Endodermal cell (in vitro differentiated cells): ENCODE results near the gene TCEAL3. TPM values are rescaled to one million over a fixed set of nuclear protein-coding genes. Genes with fewer than 3 reads are reported as not detected.
"Not testable (repeated sequence)": the region's sequence is repeated elsewhere in the genome, so short reads cannot be mapped to it uniquely, and the experiment has no call there.

Experiments used
- DNase-seq: peaks from one replicate; pipeline ENCODE4 v3.0.0-alpha.2; 2017
- H3K27ac ChIP-seq: 2 replicates; pipeline ENCODE4 v1.5.1; 2013; ENCODE audit warnings: mild to moderate bottlenecking, low read depth, low read length, moderate library complexity
- H3K27me3 ChIP-seq: 2 replicates; pipeline ENCODE4 v1.6.1; 2013; ENCODE audit warnings: mild to moderate bottlenecking, low read length, moderate library complexity; ENCODE audit not compliant: insufficient read depth, control insufficient read depth, poor library complexity, severe bottlenecking
- H3K36me3 ChIP-seq: 2 replicates; pipeline ENCODE4 v1.7.0; 2013; ENCODE audit warnings: mild to moderate bottlenecking, low read length, moderate library complexity; ENCODE audit not compliant: control insufficient read depth, insufficient read depth
- H3K4me1 ChIP-seq: one replicate; pipeline ENCODE4 v1.7.0; 2013; ENCODE audit warnings: low read length; ENCODE audit not compliant: control insufficient read depth, insufficient read depth
- H3K4me3 ChIP-seq: 2 replicates; pipeline ENCODE4 v1.5.1; 2013; ENCODE audit warnings: mild to moderate bottlenecking, low read length, moderate library complexity
- H3K9ac ChIP-seq: 2 replicates; pipeline ENCODE4 v1.6.1; 2013; ENCODE audit warnings: mild to moderate bottlenecking, low read length, moderate library complexity; ENCODE audit not compliant: poor library complexity, severe bottlenecking; ENCODE audit errors: extremely low read depth
- H3K9me3 ChIP-seq: 2 replicates; pipeline ENCODE4 v1.6.1; 2013; ENCODE audit warnings: mild to moderate bottlenecking, low read length, moderate library complexity; ENCODE audit not compliant: control insufficient read depth
- H3K27ac Mint-ChIP-seq: 2 replicates; pipeline ENCODE4 v1.8.0; 2020; ENCODE audit warnings: mixed read lengths
- H3K27me3 Mint-ChIP-seq: 2 replicates; pipeline ENCODE4 v1.8.0; 2021; ENCODE audit warnings: mild to moderate bottlenecking, mixed read lengths; ENCODE audit not compliant: insufficient read depth
- H3K36me3 Mint-ChIP-seq: 2 replicates; pipeline ENCODE4 v1.8.0; 2020; ENCODE audit warnings: low read depth, mixed read lengths
- H3K4me1 Mint-ChIP-seq: 2 replicates; pipeline ENCODE4 v1.8.0; 2020; ENCODE audit warnings: mixed read lengths
- H3K4me3 Mint-ChIP-seq: 2 replicates; pipeline ENCODE4 v1.8.0; 2020; ENCODE audit warnings: mild to moderate bottlenecking, moderate library complexity, mixed read lengths
- H3K9me3 Mint-ChIP-seq: 2 replicates; pipeline ENCODE4 v1.8.0; 2020; ENCODE audit warnings: mild to moderate bottlenecking, mixed read lengths
- WGBS, 2 experiments: methylation state at CpG; one replicate each; pipeline versions ENCODE4 v1.1.5 to v1.1.7; 2013; ENCODE audit warnings: missing lambda C conversion rate in 2 of 2, mixed read lengths in 1 of 2; ENCODE audit not compliant: insufficient coverage in 1 of 2, insufficient read length in 1 of 2; 5-methylcytosine and 5-hydroxymethylcytosine counted together
- total RNA-seq, 2 donors: library from RNA; stranded (reverse); fragmentation: NEBNext Ultra II Directional in 1 of 2; extraction: Animal tissue kit (Norgen Biotek cat#: 25700) in 1 of 2; gene quantifications; 2 replicates in 1 of 2; 3 replicates in 1 of 2; pipeline ENCODE4 v1.2.1, GENCODE V29; 2021
- TF ChIP-seq, protein P1 (sequence below): fragments of 200-600 bp; sonication (generic); conservative IDR thresholded peaks from 2 replicates; pipeline ENCODE4 v1.5.0; 2021; ENCODE audit warnings: antibody characterized with exemption, mild to moderate bottlenecking

Gene TCEAL3
- total RNA-seq, 2 donors from 2014 or later, result 9.2 to 11.0 TPM

DNA sequence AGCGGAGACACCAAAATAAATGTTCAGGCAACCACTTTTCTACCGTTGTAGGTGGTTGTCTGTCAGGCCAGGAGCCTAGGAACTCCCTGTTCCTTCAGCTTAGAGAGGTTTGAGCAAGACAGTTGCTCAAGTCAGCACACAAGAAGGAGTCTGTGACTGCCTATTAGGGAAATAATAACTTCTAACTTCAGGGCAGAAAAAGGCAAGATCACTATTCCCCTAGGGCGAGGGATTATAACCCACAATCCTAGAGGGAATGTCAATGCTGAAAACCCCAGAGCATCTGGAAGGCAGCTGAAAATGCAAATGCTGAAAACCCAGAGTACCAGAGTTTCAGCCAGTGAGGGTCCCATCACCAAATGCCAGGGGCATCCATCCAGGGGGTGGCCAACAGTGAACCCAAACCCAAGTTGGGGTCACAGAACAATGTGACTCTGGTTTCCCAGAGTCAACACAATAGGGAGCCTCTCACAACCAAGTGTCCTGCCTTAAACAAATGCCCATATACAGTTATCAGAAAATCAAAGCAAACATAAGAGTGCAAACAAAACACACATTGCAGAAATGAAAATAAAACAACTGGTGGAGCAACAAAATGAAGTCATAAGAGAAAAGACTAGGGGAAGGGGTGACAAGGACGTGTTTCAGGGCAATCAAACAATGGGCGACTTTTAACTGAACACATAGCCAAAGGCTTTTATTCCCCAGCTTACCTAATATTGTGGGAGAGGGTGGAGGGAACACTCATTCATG lies 51.1 kb downstream of the TCEAL3 start:
- Histone ChIP-seq H3K4me3 (no peak overlapping the region), H3K4me1 (no peaks in the 10 kb centered on the region), H3K27ac (no peak overlapping the region), H3K27me3 (no peaks in the 10 kb centered on the region), H3K36me3 (no peaks in the 10 kb centered on the region), H3K9ac (no peak overlapping the region), H3K9me3 (no peaks in the 10 kb centered on the region)
- WGBS, 2 experiments, result 85% methylated on average over 3 of the region's 5 CpGs; no CpG with 5 or more reads in 1 of the 2 experiments
- peaks cover 5% of the 10 kb centered on the region for H3K9me3 Mint-ChIP-seq
- no peaks in the 10 kb centered on the region for H3K36me3 Mint-ChIP-seq
- peaks cover 19% of the 10 kb centered on the region for H3K27me3 Mint-ChIP-seq
- TF ChIP-seq, protein P1, sequence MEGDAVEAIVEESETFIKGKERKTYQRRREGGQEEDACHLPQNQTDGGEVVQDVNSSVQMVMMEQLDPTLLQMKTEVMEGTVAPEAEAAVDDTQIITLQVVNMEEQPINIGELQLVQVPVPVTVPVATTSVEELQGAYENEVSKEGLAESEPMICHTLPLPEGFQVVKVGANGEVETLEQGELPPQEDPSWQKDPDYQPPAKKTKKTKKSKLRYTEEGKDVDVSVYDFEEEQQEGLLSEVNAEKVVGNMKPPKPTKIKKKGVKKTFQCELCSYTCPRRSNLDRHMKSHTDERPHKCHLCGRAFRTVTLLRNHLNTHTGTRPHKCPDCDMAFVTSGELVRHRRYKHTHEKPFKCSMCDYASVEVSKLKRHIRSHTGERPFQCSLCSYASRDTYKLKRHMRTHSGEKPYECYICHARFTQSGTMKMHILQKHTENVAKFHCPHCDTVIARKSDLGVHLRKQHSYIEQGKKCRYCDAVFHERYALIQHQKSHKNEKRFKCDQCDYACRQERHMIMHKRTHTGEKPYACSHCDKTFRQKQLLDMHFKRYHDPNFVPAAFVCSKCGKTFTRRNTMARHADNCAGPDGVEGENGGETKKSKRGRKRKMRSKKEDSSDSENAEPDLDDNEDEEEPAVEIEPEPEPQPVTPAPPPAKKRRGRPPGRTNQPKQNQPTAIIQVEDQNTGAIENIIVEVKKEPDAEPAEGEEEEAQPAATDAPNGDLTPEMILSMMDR, result no peak
- H3K27ac Mint-ChIP-seq, result no peak overlapping the region
- no peak overlapping the region for H3K4me3 Mint-ChIP-seq
- DNase-seq, result no peak
- H3K4me1 Mint-ChIP-seq, result peaks cover 2% of the 10 kb centered on the region

DNA sequence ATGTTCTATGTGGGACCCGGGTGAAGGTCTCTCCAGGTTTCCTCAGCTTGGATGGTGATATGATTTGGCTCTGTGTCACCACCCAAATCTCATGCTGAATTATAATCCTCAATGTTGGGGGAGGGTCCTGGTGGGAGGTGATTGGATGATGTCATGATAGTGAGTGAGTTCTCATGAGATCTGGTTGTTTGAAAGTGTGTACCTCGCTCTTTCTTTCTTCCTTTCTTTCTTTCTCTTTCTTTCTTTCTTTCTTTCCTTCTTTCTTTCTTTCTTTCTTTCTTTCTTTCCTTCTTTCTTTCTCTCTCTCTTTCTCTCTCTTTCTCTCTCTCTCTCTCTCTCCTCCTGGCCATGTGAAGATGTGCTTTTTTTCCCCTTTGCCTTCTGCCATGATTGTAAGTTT lies 51.7 kb downstream of the TCEAL3 start:
- not testable (repeated sequence) for H3K4me1 Mint-ChIP-seq, DNase-seq, H3K4me1 ChIP-seq, H3K4me3 Mint-ChIP-seq, H3K4me3 ChIP-seq, H3K27ac ChIP-seq, H3K9me3 ChIP-seq, H3K27ac Mint-ChIP-seq, H3K36me3 Mint-ChIP-seq, H3K9me3 Mint-ChIP-seq, H3K27me3 ChIP-seq, H3K36me3 ChIP-seq, H3K9ac ChIP-seq
- H3K27me3 Mint-ChIP-seq, result peaks cover 25% of the 10 kb centered on the region
- 100% methylated on average over 1 of the region's 2 CpGs; no CpG with 5 or more reads in 1 of the 2 experiments for WGBS, 2 experiments

Other genes starting within 250 kb of the TCEAL3 start
- 100 to 1,000 TPM; 595 to 651 TPM for gene BEX3, start 231.4 kb upstream of the TCEAL3 start, total RNA-seq
- gene RAB40A, start 88.5 kb upstream of the TCEAL3 start, total RNA-seq, result under 1 TPM; 0.51 to 0.66 TPM
- gene TCEAL4, start 22.4 kb upstream of the TCEAL3 start, total RNA-seq, result 10 to 100 TPM; 72.7 to 88.8 TPM
- gene TCEAL1, start 21.0 kb downstream of the TCEAL3 start, total RNA-seq, result 1 to 10 TPM; 4.5 to 4.8 TPM
- gene MORF4L2, start 78.7 kb downstream of the TCEAL3 start, total RNA-seq, result 100 to 1,000 TPM; 400 to 509 TPM
- gene TMEM31, start 102.9 kb downstream of the TCEAL3 start, total RNA-seq, result under 1 TPM in 1 of 2 donors, not detected in 1; 1.00 TPM
- 10 to 100 TPM in 1 of 2 donors, 1 to 10 TPM in 1; 5.1 to 16.0 TPM for gene PLP1, start 168.9 kb downstream of the TCEAL3 start, total RNA-seq
- under 1 TPM; 0.42 to 0.64 TPM for gene RAB9B, start 224.3 kb downstream of the TCEAL3 start, total RNA-seq